Panc1 (cell line): Measurements from ENCODE around the gene HSPB2. TPM values are rescaled to one million over a fixed set of nuclear protein-coding genes. Genes with fewer than 3 reads are reported as not detected.

Experiments used
- ATAC-seq: fragments of 200-7000 bp; cut with Tn5 transposase; 2 replicates; pipeline ENCODE4 v1.9.1; 2020; ENCODE audit warnings: mild to moderate bottlenecking, moderate library complexity
- BruUV-seq: library from RNA; stranded (reverse); fragments of 400-500 nt; replicated peaks from 2 replicates; lab custom pipeline; 2021; lab: Mats Ljungman, UMichigan
- CTCF ChIA-PET: fragments of 300-600 bp; sonication (Branson Sonifier 250); formaldehyde crosslinking; loops from one replicate; lab custom pipeline; 2022; ENCODE audit warnings: antibody characterized with exemption; lab: Charles Lee
- POLR2A ChIA-PET: fragments of 300-600 bp; sonication (Branson Sonifier 250); formaldehyde crosslinking; loops from one replicate; lab custom pipeline; 2022; ENCODE audit warnings: antibody characterized with exemption; lab: Charles Lee
- DNase-seq: peaks from one replicate; pipeline ENCODE4 v3.0.0-alpha.2; 2010; ENCODE audit warnings: low read depth, low spot score
- H3K27ac ChIP-seq: 2 replicates; pipeline ENCODE4 v1.5.1; 2011; ENCODE audit warnings: mild to moderate bottlenecking, low read length, inconsistent platforms
- H3K27me3 ChIP-seq: fragments of 200-500 bp; sonication (Bioruptor generic); 2 replicates; pipeline ENCODE4 v1.6.0; 2014; ENCODE audit warnings: low read length, inconsistent platforms; ENCODE audit not compliant: control insufficient read depth, insufficient read depth
- H3K36me3 ChIP-seq: fragments of 200-500 bp; sonication (Bioruptor generic); 2 replicates; pipeline ENCODE4 v1.5.1; 2014; ENCODE audit warnings: inconsistent platforms, mild to moderate bottlenecking, low read length, moderate library complexity; ENCODE audit not compliant: control insufficient read depth, insufficient read depth
- H3K4me1 ChIP-seq: 2 replicates; pipeline ENCODE4 v1.5.1; 2011; ENCODE audit warnings: inconsistent platforms, mild to moderate bottlenecking, low read length, moderate library complexity; ENCODE audit not compliant: control insufficient read depth, insufficient read depth
- H3K4me3 ChIP-seq, 2 experiments: 2 replicates each; pipeline ENCODE4 v1.5.1; 2011 to 2012; ENCODE audit warnings: low read depth in 2 of 2, low read length in 2 of 2, mild to moderate bottlenecking in 2 of 2, inconsistent platforms in 1 of 2, moderate library complexity in 1 of 2
- H3K9me3 ChIP-seq: fragments of 200-500 bp; sonication (Bioruptor generic); 2 replicates; pipeline ENCODE4 v1.5.1; 2014; ENCODE audit warnings: low read depth, mild to moderate bottlenecking, inconsistent platforms, low read length, moderate library complexity; ENCODE audit not compliant: control insufficient read depth, insufficient read depth
- POLR2AphosphoS5 ChIP-seq: IDR thresholded peaks from 2 replicates; pipeline ENCODE4 v1.6.1; 2012; ENCODE audit warnings: mild to moderate bottlenecking, low read depth, low read length, moderate library complexity
- SIN3A ChIP-seq: IDR thresholded peaks from 2 replicates; pipeline ENCODE4 v1.6.1; 2012; ENCODE audit warnings: low read depth, mild to moderate bottlenecking, low read length, moderate library complexity, borderline replicate concordance; ENCODE audit not compliant: insufficient read depth
- TCF7L2 ChIP-seq: IDR thresholded peaks from 2 replicates; pipeline ENCODE4 v1.6.1; 2011; ENCODE audit warnings: mild to moderate bottlenecking, low read depth, low read length, inconsistent platforms
- in situ Hi-C: cut with HindIII; loops from 2 replicates; pipeline ENCODE4 v1.10.0; 2016; ENCODE audit warnings: low sequenced_read_pairs, low pct_unique_long_range_greater_than_20kb
- intact Hi-C: fragments of 100-400 bp; cut with micrococcal nuclease; formaldehyde crosslinking; loops from one replicate; pipeline ENCODE4 v1.10.0; 2022; ENCODE audit not compliant: unreplicated experiment
- total RNA-seq: library from RNA; stranded (reverse); gene quantifications from one replicate; pipeline ENCODE4 v1.2.1, GENCODE V29; 2021; ENCODE audit not compliant: unreplicated experiment
- TF ChIP-seq, protein P1 (sequence below): fragments of 450-650 bp; IDR thresholded peaks from 2 replicates; pipeline ENCODE4 v1.5.1; 2017; ENCODE audit warnings: mild to moderate bottlenecking
- TF ChIP-seq, protein P2 (sequence below), 2 experiments: IDR thresholded peaks; 2 replicates each; pipeline ENCODE4 v1.6.1; 2011 to 2012; ENCODE audit warnings: low read depth in 2 of 2, control low read depth in 1 of 2, low read length in 1 of 2, mild to moderate bottlenecking in 1 of 2, moderate library complexity in 1 of 2; ENCODE audit not compliant: insufficient read depth in 1 of 2

The HSPB2 gene
- total RNA-seq, 1 experiment from 2014 or later, result not detected

DNA sequence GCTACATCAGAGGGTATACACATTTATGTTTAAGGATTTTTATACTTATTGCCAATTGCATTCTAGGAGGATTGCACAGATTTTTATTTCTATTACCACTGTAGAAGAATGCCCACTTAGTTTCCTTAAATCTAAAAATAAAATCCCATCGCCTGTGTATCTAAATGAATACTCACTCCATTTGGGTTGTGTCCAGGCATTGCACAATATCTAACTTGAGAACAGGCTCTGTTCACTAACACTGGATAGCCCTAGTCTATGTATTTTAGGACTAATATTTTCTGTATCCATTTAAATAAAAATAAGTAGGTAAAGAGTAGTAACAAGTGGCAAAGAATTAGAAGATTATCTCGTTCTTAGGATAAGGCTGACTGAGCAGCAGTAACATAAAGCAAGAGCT, 10.3 kb downstream of the HSPB2 start:
- H3K36me3 ChIP-seq, result no peaks in the 10 kb centered on the region
- ChIA-PET POLR2A (no interaction called here), CTCF (no interaction called here)
- no peaks in the 10 kb centered on the region for H3K9me3 ChIP-seq
- TF ChIP-seq POLR2AphosphoS5 (no peak), SIN3A (no peak), TCF7L2 (no peak)
- TF ChIP-seq, protein P1, sequence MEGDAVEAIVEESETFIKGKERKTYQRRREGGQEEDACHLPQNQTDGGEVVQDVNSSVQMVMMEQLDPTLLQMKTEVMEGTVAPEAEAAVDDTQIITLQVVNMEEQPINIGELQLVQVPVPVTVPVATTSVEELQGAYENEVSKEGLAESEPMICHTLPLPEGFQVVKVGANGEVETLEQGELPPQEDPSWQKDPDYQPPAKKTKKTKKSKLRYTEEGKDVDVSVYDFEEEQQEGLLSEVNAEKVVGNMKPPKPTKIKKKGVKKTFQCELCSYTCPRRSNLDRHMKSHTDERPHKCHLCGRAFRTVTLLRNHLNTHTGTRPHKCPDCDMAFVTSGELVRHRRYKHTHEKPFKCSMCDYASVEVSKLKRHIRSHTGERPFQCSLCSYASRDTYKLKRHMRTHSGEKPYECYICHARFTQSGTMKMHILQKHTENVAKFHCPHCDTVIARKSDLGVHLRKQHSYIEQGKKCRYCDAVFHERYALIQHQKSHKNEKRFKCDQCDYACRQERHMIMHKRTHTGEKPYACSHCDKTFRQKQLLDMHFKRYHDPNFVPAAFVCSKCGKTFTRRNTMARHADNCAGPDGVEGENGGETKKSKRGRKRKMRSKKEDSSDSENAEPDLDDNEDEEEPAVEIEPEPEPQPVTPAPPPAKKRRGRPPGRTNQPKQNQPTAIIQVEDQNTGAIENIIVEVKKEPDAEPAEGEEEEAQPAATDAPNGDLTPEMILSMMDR, result no peak
- TF ChIP-seq, protein P2, sequence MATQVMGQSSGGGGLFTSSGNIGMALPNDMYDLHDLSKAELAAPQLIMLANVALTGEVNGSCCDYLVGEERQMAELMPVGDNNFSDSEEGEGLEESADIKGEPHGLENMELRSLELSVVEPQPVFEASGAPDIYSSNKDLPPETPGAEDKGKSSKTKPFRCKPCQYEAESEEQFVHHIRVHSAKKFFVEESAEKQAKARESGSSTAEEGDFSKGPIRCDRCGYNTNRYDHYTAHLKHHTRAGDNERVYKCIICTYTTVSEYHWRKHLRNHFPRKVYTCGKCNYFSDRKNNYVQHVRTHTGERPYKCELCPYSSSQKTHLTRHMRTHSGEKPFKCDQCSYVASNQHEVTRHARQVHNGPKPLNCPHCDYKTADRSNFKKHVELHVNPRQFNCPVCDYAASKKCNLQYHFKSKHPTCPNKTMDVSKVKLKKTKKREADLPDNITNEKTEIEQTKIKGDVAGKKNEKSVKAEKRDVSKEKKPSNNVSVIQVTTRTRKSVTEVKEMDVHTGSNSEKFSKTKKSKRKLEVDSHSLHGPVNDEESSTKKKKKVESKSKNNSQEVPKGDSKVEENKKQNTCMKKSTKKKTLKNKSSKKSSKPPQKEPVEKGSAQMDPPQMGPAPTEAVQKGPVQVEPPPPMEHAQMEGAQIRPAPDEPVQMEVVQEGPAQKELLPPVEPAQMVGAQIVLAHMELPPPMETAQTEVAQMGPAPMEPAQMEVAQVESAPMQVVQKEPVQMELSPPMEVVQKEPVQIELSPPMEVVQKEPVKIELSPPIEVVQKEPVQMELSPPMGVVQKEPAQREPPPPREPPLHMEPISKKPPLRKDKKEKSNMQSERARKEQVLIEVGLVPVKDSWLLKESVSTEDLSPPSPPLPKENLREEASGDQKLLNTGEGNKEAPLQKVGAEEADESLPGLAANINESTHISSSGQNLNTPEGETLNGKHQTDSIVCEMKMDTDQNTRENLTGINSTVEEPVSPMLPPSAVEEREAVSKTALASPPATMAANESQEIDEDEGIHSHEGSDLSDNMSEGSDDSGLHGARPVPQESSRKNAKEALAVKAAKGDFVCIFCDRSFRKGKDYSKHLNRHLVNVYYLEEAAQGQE (IDR thresholded peaks at IDR 0.05; ENCODE audit: insufficient read depth in 1 of 2, low read depth in 2 of 2, low read length in 1 of 2), result no peak
- DNase-seq (no peak), ATAC-seq (no peak)
- no peak overlapping the region for H3K4me3 ChIP-seq
- H3K27ac ChIP-seq, result no peak overlapping the region
- in situ Hi-C loops, result no loop called here
- peaks cover 13% of the 10 kb centered on the region; the same call in 1 of the 2 replicates for H3K4me1 ChIP-seq
- no peaks in the 10 kb centered on the region for H3K27me3 ChIP-seq
- no TSS peak for BruUV-seq
- intact Hi-C loops, result no loop called here

DNA sequence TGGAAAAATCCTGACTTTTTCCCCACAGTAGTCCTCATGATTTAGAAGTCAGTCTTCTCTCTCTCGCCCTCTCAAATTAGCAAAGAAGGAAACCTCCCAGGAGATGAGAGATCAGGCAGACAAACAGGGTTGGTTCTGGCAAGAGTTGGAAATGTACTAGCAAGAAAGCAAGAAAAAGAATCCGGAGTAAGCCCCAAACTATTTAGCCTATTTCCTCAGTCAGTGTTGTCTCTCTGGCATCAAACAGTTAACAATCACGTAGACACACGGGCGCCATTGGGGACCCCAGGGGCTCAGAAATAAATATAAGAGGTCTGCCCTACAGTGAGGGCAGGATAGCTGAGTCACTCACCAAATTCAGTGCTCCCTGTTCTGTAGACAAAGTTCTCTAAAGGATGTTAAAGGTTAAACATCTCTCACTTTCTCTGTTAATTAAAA, 10.8 kb downstream of the HSPB2 start:
- Histone ChIP-seq H3K9me3 (no peaks in the 10 kb centered on the region), H3K27ac (no peak overlapping the region; the same call in 1 of the 2 replicates), H3K27me3 (no peaks in the 10 kb centered on the region), H3K36me3 (no peaks in the 10 kb centered on the region), H3K4me1 (peaks cover 15% of the 10 kb centered on the region; the same call in 1 of the 2 replicates), H3K4me3 (no peak overlapping the region)
- BruUV-seq, result no TSS peak
- ChIA-PET POLR2A (no interaction called here), CTCF (no interaction called here)
- in situ Hi-C loops (no loop called here), intact Hi-C loops (no loop called here)
- DNase-seq (no peak), ATAC-seq (no peak)
- TF ChIP-seq, protein P2 (IDR thresholded peaks at IDR 0.05; ENCODE audit: insufficient read depth in 1 of 2, low read depth in 2 of 2, low read length in 1 of 2), result no peak
- TF ChIP-seq SIN3A (no peak), POLR2AphosphoS5 (no peak), TCF7L2 (no peak)
- TF ChIP-seq, protein P1, result no peak
